Liver (tissue), 9 donors: ENCODE data around the gene RASGRP2. TPM values are rescaled to one million over a fixed set of nuclear protein-coding genes. Genes with fewer than 3 reads are reported as not detected.

Experiments used
- DNase-seq: peaks from one replicate; pipeline ENCODE4 v3.0.0-alpha.2; 2017; ENCODE audit warnings: low spot score
- H3K27ac ChIP-seq, 2 donors: one replicate each; pipeline ENCODE4 v1.7.0; 2013; ENCODE audit warnings: inconsistent platforms in 2 of 2, low read length in 2 of 2, control low read depth in 1 of 2, low read depth in 1 of 2, mild to moderate bottlenecking in 1 of 2
- H3K27me3 ChIP-seq, 4 donors: one replicate each; pipeline versions ENCODE4 v1.6.1 to v1.7.0; 2013; ENCODE audit warnings: low read length in 3 of 4, inconsistent platforms in 1 of 4, mild to moderate bottlenecking in 1 of 4, moderate library complexity in 1 of 4; ENCODE audit not compliant: control insufficient read depth in 4 of 4, insufficient read depth in 4 of 4
- H3K36me3 ChIP-seq, 4 donors: one replicate each; pipeline versions ENCODE4 v1.6.1 to v1.7.0; 2013; ENCODE audit warnings: low read length in 3 of 4, mild to moderate bottlenecking in 3 of 4, low read depth in 1 of 4, moderate library complexity in 1 of 4; ENCODE audit not compliant: control insufficient read depth in 4 of 4, insufficient read depth in 3 of 4
- H3K4me1 ChIP-seq, 4 donors: one replicate each; pipeline versions ENCODE4 v1.6.1 to v1.7.0; 2013; ENCODE audit warnings: low read length in 3 of 4, mild to moderate bottlenecking in 3 of 4, moderate library complexity in 1 of 4; ENCODE audit not compliant: control insufficient read depth in 4 of 4, insufficient read depth in 4 of 4
- H3K4me3 ChIP-seq, 3 donors: one replicate each; pipeline versions ENCODE4 v1.6.1 to v1.7.0; 2013; ENCODE audit warnings: low read length in 3 of 3, control low read depth in 1 of 3, low read depth in 1 of 3, mild to moderate bottlenecking in 1 of 3
- H3K9ac ChIP-seq, 2 donors: one replicate each; pipeline ENCODE4 v1.7.0; 2013; ENCODE audit warnings: low read length in 2 of 2, mild to moderate bottlenecking in 2 of 2, moderate library complexity in 2 of 2, control low read depth in 1 of 2, low read depth in 1 of 2
- H3K9me3 ChIP-seq, 4 donors: one replicate each; pipeline versions ENCODE4 v1.6.1 to v1.7.0; 2013; ENCODE audit warnings: low read length in 3 of 4; ENCODE audit not compliant: control insufficient read depth in 4 of 4
- ATF3 ChIP-seq: IDR thresholded peaks from 2 replicates; pipeline ENCODE4 v1.6.1; 2016; ENCODE audit warnings: antibody characterized with exemption
- CTCF ChIP-seq: fragments of 150-350 bp; IDR thresholded peaks from 2 replicates; pipeline ENCODE4 v1.5.1; 2017; ENCODE audit warnings: improper control_type of control experiment, low read depth, low read length; ENCODE audit not compliant: missing input control
- EGR1 ChIP-seq, 2 donors: IDR thresholded peaks; 2 replicates each; pipeline ENCODE4 v1.6.1; 2016 to 2018; ENCODE audit warnings: antibody characterized with exemption in 2 of 2, low read depth in 2 of 2
- FOXA1 ChIP-seq: IDR thresholded peaks from 2 replicates; pipeline ENCODE4 v1.6.1; 2016; ENCODE audit warnings: antibody characterized with exemption
- FOXA2 ChIP-seq: IDR thresholded peaks from 2 replicates; pipeline ENCODE4 v1.6.1; 2016; ENCODE audit warnings: antibody characterized with exemption
- GABPA ChIP-seq, 2 donors: IDR thresholded peaks in 1 of 2; conservative IDR thresholded peaks in 1 of 2; 2 replicates each; pipeline ENCODE4 v1.6.1; 2016; ENCODE audit warnings: antibody characterized with exemption in 2 of 2, mild to moderate bottlenecking in 1 of 2, moderate library complexity in 1 of 2
- HNF4A ChIP-seq, 2 donors: conservative IDR thresholded peaks; 2 replicates each; pipeline ENCODE4 v1.6.1; 2016; ENCODE audit warnings: antibody characterized with exemption in 2 of 2, mild to moderate bottlenecking in 2 of 2
- HNF4G ChIP-seq: IDR thresholded peaks from 2 replicates; pipeline ENCODE4 v1.6.1; 2016; ENCODE audit warnings: antibody characterized with exemption
- JUND ChIP-seq, 2 donors: IDR thresholded peaks; 2 replicates each; pipeline ENCODE4 v1.6.1; 2016; ENCODE audit warnings: antibody characterized with exemption in 2 of 2
- MAX ChIP-seq: IDR thresholded peaks from 2 replicates; pipeline ENCODE4 v1.6.1; 2016; ENCODE audit warnings: antibody characterized with exemption
- NR2F2 ChIP-seq: IDR thresholded peaks from 2 replicates; pipeline ENCODE4 v1.6.1; 2016; ENCODE audit warnings: antibody characterized with exemption
- RAD21 ChIP-seq, 2 donors: IDR thresholded peaks; 2 replicates each; pipeline ENCODE4 v1.6.1; 2016; ENCODE audit warnings: antibody characterized with exemption in 2 of 2, mild to moderate bottlenecking in 2 of 2
- REST ChIP-seq: IDR thresholded peaks from 2 replicates; pipeline ENCODE4 v1.6.1; 2016; ENCODE audit warnings: antibody characterized with exemption, mild to moderate bottlenecking
- SP1 ChIP-seq: IDR thresholded peaks from 2 replicates; pipeline ENCODE4 v1.6.1; 2018; ENCODE audit warnings: antibody characterized with exemption, mild to moderate bottlenecking
- TAF1 ChIP-seq: conservative IDR thresholded peaks from 2 replicates; pipeline ENCODE4 v1.6.1; 2016; ENCODE audit warnings: antibody characterized with exemption, mild to moderate bottlenecking
- YY1 ChIP-seq: IDR thresholded peaks from 2 replicates; pipeline ENCODE4 v1.6.1; 2016; ENCODE audit warnings: antibody characterized with exemption, mild to moderate bottlenecking
- ZBTB33 ChIP-seq: IDR thresholded peaks from 2 replicates; pipeline ENCODE4 v1.6.1; 2016; ENCODE audit warnings: antibody characterized with exemption
- WGBS: extraction: QIAGEN DNeasy Blood & Tissue Kit; methylation state at CpG from one replicate; pipeline ENCODE4 v1.1.7; 2013; 5-methylcytosine and 5-hydroxymethylcytosine counted together
- polyA plus RNA-seq, 2 donors: library from polyadenylated mRNA; stranded (reverse) in 1 of 2; unstranded in 1 of 2; fragments of 200-250 nt in 1 of 2; fragments of >200 nt in 1 of 2; fragmentation: Nextera tagmentation in 1 of 2; extraction: Ambion mirVana in 1 of 2; gene quantifications; one replicate each; pipeline versions ENCODE4 v1.2.1 to v1.2.3, GENCODE V29; 2013 to 2015
- total RNA-seq, 2 donors: library from RNA; depleted of rRNA; stranded (reverse); fragments of >200 nt; gene quantifications; one replicate each; pipeline ENCODE4 v1.2.3, GENCODE V29; 2014
- donor health status: healthy.
- donor health status: healthy.
- donor health status: healthy.
- donor health status: healthy.
- donor health status: healthy.

Gene RASGRP2
- total and polyA plus RNA-seq, 4 donors: 2.7 to 14.9 (median 8.7) TPM

GRCh38 chr11:64776425-64776824 lies 32.5 kb upstream of the RASGRP2 start:
- TF ChIP-seq TAF1 (no peak), HNF4A (conservative IDR thresholded peaks at IDR 0.05) (no peak), EGR1 (IDR thresholded peaks at IDR 0.05; ENCODE audit: low read depth in 2 of 2) (no peak), GABPA (IDR thresholded peaks at IDR 0.05 in 1 of 2, conservative IDR thresholded peaks at IDR 0.05 in 1 of 2) (no peak), CTCF (no peak), NR2F2 (no peak), JUND (IDR thresholded peaks at IDR 0.05) (no peak), FOXA1 (no peak), HNF4G (no peak), ATF3 (no peak), FOXA2 (no peak), ZBTB33 (no peak), MAX (no peak), RAD21 (IDR thresholded peaks at IDR 0.05) (no peak), SP1 (no peak), REST (no peak)
- Histone ChIP-seq H3K9me3 (no peaks in the 10 kb centered on the region), H3K36me3 (peaks cover 13 to 48% (median 40%) of the 10 kb centered on the region in 4 donors), H3K27ac (no peak overlapping the region), H3K4me1 (peaks cover 3 to 37% (median 20%) of the 10 kb centered on the region in 4 donors), H3K4me3 (peak overlapping the region in 2 of 3 donors; percentile 93 to 100), H3K9ac (no peak overlapping the region), H3K27me3 (no peaks in the 10 kb centered on the region)
- DNase-seq: no peak
- 73% methylated on average over 6 of the region's 6 CpGs for WGBS

GRCh38 chr11:64774144-64774543 lies 30.2 kb upstream of the RASGRP2 start:
- no peak for DNase-seq

More at GRCh38 chr11:64774144-64774543, 30.2 kb upstream of the RASGRP2 start:
- H3K27me3 ChIP-seq: no peaks in the 10 kb centered on the region
- TF ChIP-seq ZBTB33 (no peak), CTCF (no peak), RAD21 (IDR thresholded peaks at IDR 0.05) (no peak), SP1 (no peak), ATF3 (no peak), JUND (IDR thresholded peaks at IDR 0.05) (no peak), TAF1 (no peak), NR2F2 (no peak), EGR1 (IDR thresholded peaks at IDR 0.05; ENCODE audit: low read depth in 2 of 2) (no peak), YY1 (no peak)
- 84% methylated on average over 5 of the region's 5 CpGs for WGBS
- no peak overlapping the region for H3K9ac ChIP-seq
- H3K4me3 ChIP-seq: no peak overlapping the region
- no peaks in the 10 kb centered on the region for H3K9me3 ChIP-seq
- no peak overlapping the region for H3K27ac ChIP-seq
- H3K36me3 ChIP-seq: peaks cover 22 to 70% (median 63%) of the 10 kb centered on the region in 4 donors
- peaks cover 3 to 33% (median 20%) of the 10 kb centered on the region in 4 donors for H3K4me1 ChIP-seq
